Epithelial cell of esophagus (primary cell): Measurements from ENCODE around the gene YWHAQ.

Experiments
- DNase-seq: peaks from one replicate; pipeline ENCODE4 v3.0.0; 2010; ENCODE audit warnings: low read depth
- H3K4me3 ChIP-seq: 2 replicates; pipeline ENCODE4 v1.5.1; 2011; ENCODE audit warnings: mild to moderate bottlenecking, low read length, control low read depth
- CTCF ChIP-seq: IDR thresholded peaks from 2 replicates; pipeline ENCODE4 v1.5.1; 2011; ENCODE audit warnings: low read depth, mild to moderate bottlenecking, low read length, control low read depth, inconsistent platforms; ENCODE audit not compliant: insufficient read depth; ENCODE audit errors: missing control alignments

Gene YWHAQ

GRCh38 chr2:9630736-9631552 lies at the start of gene YWHAQ:
Gene YWHAQ, minus strand, starts transcription at chr2:9630997. Its CDS starts 545 bp downstream, at chr2:9630452.
- peak within 1 kb of the TSS; percentile 95 for H3K4me3 ChIP-seq
- peak; percentile 98 for DNase-seq
- no peak for TF ChIP-seq CTCF

GRCh38 chr2:9680082-9680481 lies 49.3 kb upstream of the YWHAQ start:
- no peak for TF ChIP-seq CTCF
- no peak overlapping the region for H3K4me3 ChIP-seq
- no peak for DNase-seq

- no peak for DNase-seq
- no peak overlapping the region for H3K4me3 ChIP-seq
- no peak for TF ChIP-seq CTCF
These were observed 48.4 kb upstream of the YWHAQ start for GRCh38 chr2:9679218-9679617.

GRCh38 chr2:9678544-9678943 lies 47.7 kb upstream of the YWHAQ start:
- H3K4me3 ChIP-seq, result no peak overlapping the region
- TF ChIP-seq CTCF, result no peak
- no peak for DNase-seq

- no peak overlapping the region for H3K4me3 ChIP-seq
- peak; percentile 90 for DNase-seq
- TF ChIP-seq CTCF, result no peak
These were observed 44.9 kb upstream of the YWHAQ start for GRCh38 chr2:9675415-9676351.

GRCh38 chr2:9674891-9675414 lies 44.2 kb upstream of the YWHAQ start:
- no peak overlapping the region for H3K4me3 ChIP-seq
- DNase-seq, result no peak

More at GRCh38 chr2:9674891-9675414, 44.2 kb upstream of the YWHAQ start:
- TF ChIP-seq CTCF, result no peak
